ENCODE results near the gene BRD1.

Gene BRD1

GRCh38 chr22:49815641-49816091, 12.0 kb downstream of the BRD1 start:
- no peak for TF ChIP-seq REST (IDR thresholded peaks at IDR 0.05; ENCODE audit: insufficient read depth in 1 of 2, low read depth in 2 of 2, low read length in 2 of 2)
- TF ChIP-seq TAF1 (IDR thresholded peaks at IDR 0.05; ENCODE audit: borderline replicate concordance, insufficient read depth, low read length) = no peak
- no peak for TF ChIP-seq FOXP2 (optimal IDR thresholded peaks at IDR 0.05; ENCODE audit: borderline replicate concordance, extremely low read depth, extremely low read length, insufficient read depth)
- TF ChIP-seq POLR2AphosphoS5 (IDR thresholded peaks at IDR 0.05; ENCODE audit: low read depth, low read length) = no peak
- TF ChIP-seq SIN3A (IDR thresholded peaks at IDR 0.05; ENCODE audit: borderline replicate concordance, insufficient read depth, low read length) = no peak

GRCh38 chr22:49814856-49815255, 12.8 kb downstream of the BRD1 start:
- no peak for TF ChIP-seq REST (IDR thresholded peaks at IDR 0.05; ENCODE audit: insufficient read depth in 1 of 2, low read depth in 2 of 2, low read length in 2 of 2)
- no peak for TF ChIP-seq TAF1 (IDR thresholded peaks at IDR 0.05; ENCODE audit: borderline replicate concordance, insufficient read depth, low read length)
- no peak for TF ChIP-seq POLR2AphosphoS5 (IDR thresholded peaks at IDR 0.05; ENCODE audit: low read depth, low read length)
- TF ChIP-seq SIN3A (IDR thresholded peaks at IDR 0.05; ENCODE audit: borderline replicate concordance, insufficient read depth, low read length) = no peak
- TF ChIP-seq FOXP2 (optimal IDR thresholded peaks at IDR 0.05; ENCODE audit: borderline replicate concordance, extremely low read depth, extremely low read length, insufficient read depth) = no peak

GRCh38 chr22:49814164-49814686, 13.4 kb downstream of the BRD1 start:
- no peak for TF ChIP-seq SIN3A (IDR thresholded peaks at IDR 0.05; ENCODE audit: borderline replicate concordance, insufficient read depth, low read length)
- no peak for TF ChIP-seq FOXP2 (optimal IDR thresholded peaks at IDR 0.05; ENCODE audit: borderline replicate concordance, extremely low read depth, extremely low read length, insufficient read depth)

GRCh38 chr22:49812838-49813237, 14.8 kb downstream of the BRD1 start:
- TF ChIP-seq SIN3A (IDR thresholded peaks at IDR 0.05; ENCODE audit: borderline replicate concordance, insufficient read depth, low read length) (no peak), POLR2AphosphoS5 (IDR thresholded peaks at IDR 0.05; ENCODE audit: low read depth, low read length) (no peak), TAF1 (IDR thresholded peaks at IDR 0.05; ENCODE audit: borderline replicate concordance, insufficient read depth, low read length) (no peak), FOXP2 (optimal IDR thresholded peaks at IDR 0.05; ENCODE audit: borderline replicate concordance, extremely low read depth, extremely low read length, insufficient read depth) (no peak), REST (IDR thresholded peaks at IDR 0.05; ENCODE audit: insufficient read depth in 1 of 2, low read depth in 2 of 2, low read length in 2 of 2) (no peak)

- TF ChIP-seq POLR2AphosphoS5 (IDR thresholded peaks at IDR 0.05; ENCODE audit: low read depth, low read length) = no peak
- no peak for TF ChIP-seq FOXP2 (optimal IDR thresholded peaks at IDR 0.05; ENCODE audit: borderline replicate concordance, extremely low read depth, extremely low read length, insufficient read depth)
- TF ChIP-seq REST (IDR thresholded peaks at IDR 0.05; ENCODE audit: insufficient read depth in 1 of 2, low read depth in 2 of 2, low read length in 2 of 2) = no peak
- no peak for TF ChIP-seq TAF1 (IDR thresholded peaks at IDR 0.05; ENCODE audit: borderline replicate concordance, insufficient read depth, low read length)
- no peak for TF ChIP-seq SIN3A (IDR thresholded peaks at IDR 0.05; ENCODE audit: borderline replicate concordance, insufficient read depth, low read length)
Observed at GRCh38 chr22:49811020-49811791, 16.5 kb downstream of the BRD1 start.
